ENCODE measurements around the gene SLC38A6.

- TF ChIP-seq CTCF (IDR thresholded peaks at IDR 0.05 in 2 of 3, conservative IDR thresholded peaks at IDR 0.05 in 1 of 3; ENCODE audit: control insufficient read depth in 2 of 3, extremely low read depth in 1 of 3, insufficient read depth in 1 of 3, low read depth in 3 of 3, low read length in 3 of 3) (no peak), MXI1 (IDR thresholded peaks at IDR 0.05; ENCODE audit: low read depth, low read length) (no peak), MTA2 (IDR thresholded peaks at IDR 0.05; ENCODE audit: low read depth) (no peak), ZBTB33 (IDR thresholded peaks at IDR 0.05) (no peak), POLR2A (IDR thresholded peaks at IDR 0.05; ENCODE audit: low read depth, low read length) (no peak), SRF (IDR thresholded peaks at IDR 0.05; ENCODE audit: low read depth in 2 of 2, low read length in 2 of 2) (no peak)
These were observed 45.5 kb downstream of the SLC38A6 start for GRCh38 chr14:61026526-61026925.
